ENCODE data around the gene FXYD5. TPM values are rescaled to one million over a fixed set of nuclear protein-coding genes. Genes with fewer than 3 reads are reported as not detected.

FXYD5 gene
- polyA plus RNA-seq, 2 of the 4 experiments (the other 2 are of a cell fraction) = 70.8 to 113 TPM

- TF ChIP-seq EHF (CRISPR knock-in tag; IDR thresholded peaks at IDR 0.05) = no peak
- TF ChIP-seq EHMT2 (IDR thresholded peaks at IDR 0.05; ENCODE audit: low read depth) = no peak
These were observed 35.4 kb upstream of the FXYD5 start (continued) for GRCh38 chr19:35119091-35119490.

DNA sequence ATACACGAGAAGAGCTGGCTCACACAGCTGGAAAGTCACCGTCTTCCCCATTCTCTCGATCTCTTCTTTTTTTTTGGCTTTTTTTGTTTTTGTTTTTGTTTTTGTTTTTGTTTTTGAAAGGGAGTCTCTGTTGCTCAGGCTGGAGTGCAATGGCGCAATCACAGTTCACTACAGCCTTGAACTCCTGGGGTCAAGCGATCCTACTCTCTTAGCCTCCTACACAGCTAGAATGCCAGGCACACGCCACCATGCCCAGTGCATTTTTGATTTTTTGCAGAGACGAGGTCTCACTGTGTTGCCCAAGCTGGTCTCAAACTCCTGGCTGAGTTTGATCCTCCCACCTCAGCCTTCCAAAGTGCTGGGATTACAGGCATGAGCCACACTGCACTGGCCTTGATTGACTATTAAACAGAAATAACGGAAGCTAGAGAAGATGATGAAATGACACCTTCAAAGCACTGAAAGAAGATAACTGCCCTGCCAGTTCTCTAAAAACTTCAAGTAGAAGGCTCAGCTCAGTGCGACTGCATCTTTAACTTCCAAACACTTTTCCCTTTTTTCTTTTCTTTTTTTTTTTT is 34.9 kb upstream of the FXYD5 start:
- ChIA-PET POLR2A (no interaction called here), CTCF (interaction anchor here (0.5 to 6.9 kb wide), 10 partner anchors 16 to 168 kb away, joined by 3 to 148 read pairs (median 4); partner anchors contain the start of genes FXYD1 and LGI4)
- no peak overlapping the region for H3K4me3 ChIP-seq
- no peaks in the 10 kb centered on the region for H3K9me3 ChIP-seq
- H3K27ac ChIP-seq = no peak overlapping the region
- no peak for TF ChIP-seq MYC (IDR thresholded peaks at IDR 0.05; ENCODE audit: borderline replicate concordance, low read length)
- no peak for TF ChIP-seq RFX5 (IDR thresholded peaks at IDR 0.05)
- TF ChIP-seq SREBF2 (IDR thresholded peaks at IDR 0.05) = no peak
- TF ChIP-seq HOXB13 (CRISPR knock-in tag; IDR thresholded peaks at IDR 0.05; ENCODE audit: low read depth) = no peak
- no peak for TF ChIP-seq JUNB (IDR thresholded peaks at IDR 0.05)
- TF ChIP-seq SMC3 (IDR thresholded peaks at IDR 0.05) = no peak
- TF ChIP-seq FOSL2 (IDR thresholded peaks at IDR 0.05) = no peak
- TF ChIP-seq FOSL2 (CRISPR knock-in tag; IDR thresholded peaks at IDR 0.05) = no peak
- TF ChIP-seq CHD2 (IDR thresholded peaks at IDR 0.05; ENCODE audit: low read length, partially characterized antibody) = no peak
- H3K4me1 ChIP-seq = peaks cover 24% of the 10 kb centered on the region
- no peak overlapping the region for H3K4me2 ChIP-seq
- DNase-seq (ENCODE audit: low read depth in 1 of 2, low spot score in 1 of 2) (no peak), ATAC-seq (no peak), FAIRE-seq (no peak)
- WGBS (ENCODE audit: missing lambda C conversion rate) = 90% methylated on average over 9 of the region's 9 CpGs

DNA sequence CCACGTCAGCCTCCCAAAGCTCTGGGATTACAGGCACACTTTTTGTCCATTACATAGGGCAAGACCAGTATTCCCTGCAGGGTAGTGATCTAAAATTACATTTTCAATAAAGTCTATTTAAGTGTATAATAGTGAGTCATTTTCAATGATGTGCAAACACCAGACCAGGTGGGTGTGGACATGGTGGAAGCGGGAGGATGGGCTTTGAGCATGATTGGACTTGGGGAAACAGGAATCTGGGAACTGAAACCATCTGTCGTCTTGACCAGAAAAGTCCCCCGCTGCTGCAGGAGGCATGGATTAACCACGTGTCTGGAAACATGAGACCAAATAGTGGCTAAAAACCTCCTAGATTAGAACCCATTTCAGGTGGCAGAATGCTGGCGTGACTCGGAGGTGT is 34.0 kb upstream of the FXYD5 start:
- peak overlapping the region; percentile 19; the same call in 1 of the 3 replicates for H3K4me2 ChIP-seq
- no peak overlapping the region for H3K4me3 ChIP-seq
- TF ChIP-seq FOSL2 (IDR thresholded peaks at IDR 0.05) = no peak
- TF ChIP-seq FOSL2 (CRISPR knock-in tag; IDR thresholded peaks at IDR 0.05) = 0 out of 2 replicates have a peak, but pooled peaks have one; percentile 6
- no peak for TF ChIP-seq KDM5A (IDR thresholded peaks at IDR 0.05)
- no peak for TF ChIP-seq RARB (CRISPR knock-in tag; IDR thresholded peaks at IDR 0.05)
- TF ChIP-seq HOXB5 (CRISPR knock-in tag; IDR thresholded peaks at IDR 0.05) = no peak
- no peak for TF ChIP-seq ZFP36 (IDR thresholded peaks at IDR 0.05; ENCODE audit: borderline replicate concordance, partially characterized antibody)
- TF ChIP-seq RNF2 (IDR thresholded peaks at IDR 0.05; ENCODE audit: borderline replicate concordance, low read depth) = no peak
- no peak for TF ChIP-seq FOXS1 (CRISPR knock-in tag; IDR thresholded peaks at IDR 0.05)
- no peak overlapping the region for H3K27ac ChIP-seq
- DNase-seq (ENCODE audit: low read depth in 1 of 2, low spot score in 1 of 2) (peak in 1 of 2 experiments; percentile 57), FAIRE-seq (no peak), ATAC-seq (no peak)
- WGBS (ENCODE audit: missing lambda C conversion rate) = 65% methylated on average over 7 of the region's 7 CpGs
- no peaks in the 10 kb centered on the region for H3K9me3 ChIP-seq
- peaks cover 22% of the 10 kb centered on the region for H3K4me1 ChIP-seq
- POLR2A ChIA-PET = no interaction called here
- CTCF ChIA-PET = interaction anchor here (0.5 to 6.9 kb wide), 5 partner anchors 15 to 77 kb away, joined by 3 to 148 read pairs (median 4); partner anchors contain the start of genes FXYD1 and LGI4

DNA sequence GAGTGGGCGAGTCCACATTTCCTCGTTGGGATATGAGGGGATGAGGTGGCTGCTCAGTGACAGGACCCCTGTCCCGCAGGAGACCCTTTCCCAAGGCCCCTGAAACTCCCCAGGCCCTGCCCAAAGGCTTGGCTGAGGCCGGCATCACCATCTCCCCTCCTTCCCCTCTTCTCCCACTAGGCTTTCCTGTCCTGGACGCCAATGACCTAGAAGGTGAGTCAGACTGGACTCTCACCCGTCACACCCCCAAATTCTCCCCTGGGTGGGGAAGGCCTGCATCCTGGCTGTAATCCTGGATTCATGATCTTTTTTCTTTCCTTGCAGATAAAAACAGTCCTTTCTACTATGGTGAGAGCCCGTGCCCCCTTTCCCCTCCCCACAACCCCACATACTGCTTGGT is 33.6 kb upstream of the FXYD5 start:
- DNase-seq (ENCODE audit: low read depth in 1 of 2, low spot score in 1 of 2) (no peak), ATAC-seq (no peak), FAIRE-seq (no peak)
- no peak overlapping the region for H3K27ac ChIP-seq
- ChIA-PET POLR2A (no interaction called here), CTCF (interaction anchor here (1.1 to 7.6 kb wide), 6 partner anchors 15 to 77 kb away, joined by 3 to 148 read pairs (median 8); partner anchors contain the start of genes FXYD1 and LGI4)
- peaks cover 22% of the 10 kb centered on the region for H3K4me1 ChIP-seq
- TF ChIP-seq FOSL2 (IDR thresholded peaks at IDR 0.05) (no peak), FOSL2 (CRISPR knock-in tag; IDR thresholded peaks at IDR 0.05) (no peak), CTCF (IDR thresholded peaks at IDR 0.05) (no peak), MAFK (IDR thresholded peaks at IDR 0.05; ENCODE audit: partially characterized antibody) (no peak), NFE2L2 (conservative IDR thresholded peaks at IDR 0.05; ENCODE audit: low read length) (no peak), POLR2AphosphoS2 (conservative IDR thresholded peaks at IDR 0.05; ENCODE audit: low read length) (no peak), EHF (CRISPR knock-in tag; IDR thresholded peaks at IDR 0.05) (no peak)
- no peaks in the 10 kb centered on the region for H3K9me3 ChIP-seq
- 61% methylated on average over 7 of the region's 7 CpGs for WGBS (ENCODE audit: missing lambda C conversion rate)
- H3K4me3 ChIP-seq = no peak overlapping the region
- H3K4me2 ChIP-seq = peak overlapping the region; percentile 19; the same call in 1 of the 3 replicates
